HepG2 (cell line): ENCODE results near the gene NFIC. TPM values are rescaled to one million over a fixed set of nuclear protein-coding genes. Genes with fewer than 3 reads are reported as not detected.

Experiments used
- EP300 ChIP-seq, 3 experiments: sonication (generic) in 1 of 3; formaldehyde crosslinking in 1 of 3; IDR thresholded peaks; 2 replicates each; pipeline versions ENCODE4 v1.5.1 to v1.6.1; 2011 to 2020; ENCODE audit warnings: low read depth in 2 of 3, low read length in 2 of 3, borderline replicate concordance in 1 of 3, improper control_type of control experiment in 1 of 3, mild to moderate bottlenecking in 1 of 3, missing genetic modification reagents in 1 of 3, moderate library complexity in 1 of 3
- ISL2 ChIP-seq: sonication (generic); formaldehyde crosslinking; IDR thresholded peaks from 2 replicates; pipeline ENCODE4 v1.5.0; 2020; ENCODE audit warnings: missing genetic modification reagents
- KDM2A ChIP-seq: sonication (generic); formaldehyde crosslinking; IDR thresholded peaks from 2 replicates; pipeline ENCODE4 v1.4.0; 2020; ENCODE audit warnings: low read depth, missing genetic modification reagents, borderline replicate concordance
- LRRFIP1 ChIP-seq: sonication (generic); formaldehyde crosslinking; conservative IDR thresholded peaks from 2 replicates; pipeline ENCODE4 v1.4.0; 2020; ENCODE audit warnings: missing genetic modification reagents
- YEATS4 ChIP-seq: sonication (generic); formaldehyde crosslinking; IDR thresholded peaks from 2 replicates; pipeline ENCODE4 v1.4.0; 2020; ENCODE audit warnings: missing genetic modification reagents, borderline replicate concordance
- ZKSCAN8 ChIP-seq: IDR thresholded peaks from 2 replicates; pipeline ENCODE4 v1.6.1; 2016; ENCODE audit warnings: borderline replicate concordance, missing genetic modification reagents, missing compliant biosample characterization
- ZNF407 ChIP-seq: sonication (generic); formaldehyde crosslinking; IDR thresholded peaks from one replicate; pipeline ENCODE4 v1.5.1; 2020; ENCODE audit warnings: mild to moderate bottlenecking, missing genetic modification reagents; ENCODE audit errors: not compliant biosample characterization
- ZNF709 ChIP-seq: sonication (generic); formaldehyde crosslinking; IDR thresholded peaks from 2 replicates; pipeline ENCODE4 v1.5.0; 2020; ENCODE audit warnings: mild to moderate bottlenecking, missing genetic modification reagents
- ZNF746 ChIP-seq: sonication (generic); formaldehyde crosslinking; IDR thresholded peaks from 2 replicates; pipeline ENCODE4 v1.8.0; 2022; ENCODE audit warnings: mild to moderate bottlenecking, missing genetic modification reagents
- ZNF788 ChIP-seq: sonication (generic); formaldehyde crosslinking; IDR thresholded peaks from 2 replicates; pipeline ENCODE4 v1.5.0; 2020; ENCODE audit warnings: mild to moderate bottlenecking, missing genetic modification reagents, borderline replicate concordance
- polyA plus RNA-seq, 8 experiments: library from polyadenylated mRNA; depleted of rRNA in 3 of 8; stranded (reverse) in 7 of 8; unstranded in 1 of 8; fragments of >200 nt; fragmentation: Illumina TruSeq in 4 of 8; extraction: Trizol in 4 of 8; gene quantifications; 2 replicates each; pipeline versions ENCODE4 v1.2.1 to v1.2.3, GENCODE V29; 2011 to 2016; ENCODE audit warnings: low read depth in 4 of 8, missing spikeins in 1 of 8, mixed read lengths in 1 of 8; ENCODE audit not compliant: insufficient read depth in 1 of 8
- total RNA-seq, 5 experiments: library from RNA; depleted of rRNA; stranded (reverse); fragments of >200 nt; fragmentation: Illumina TruSeq; extraction: Trizol; gene quantifications; 2 replicates each; pipeline ENCODE4 v1.2.3, GENCODE V29; 2016; ENCODE audit warnings: low read depth in 1 of 5
- TF ChIP-seq, protein P1 (sequence below): sonication (generic); formaldehyde crosslinking; conservative IDR thresholded peaks from 2 replicates; pipeline ENCODE4 v1.4.0; 2020; ENCODE audit warnings: mild to moderate bottlenecking, missing genetic modification reagents, moderate library complexity
- TF ChIP-seq, protein P2 (sequence below): IDR thresholded peaks from 2 replicates; pipeline ENCODE4 v1.6.1; 2016

Gene NFIC
- total and polyA plus RNA-seq, 2 of the 13 experiments (the other 11 are each of a cell fraction or from before 2014, with no cell fraction given) = 1.3 to 2.5 TPM

DNA sequence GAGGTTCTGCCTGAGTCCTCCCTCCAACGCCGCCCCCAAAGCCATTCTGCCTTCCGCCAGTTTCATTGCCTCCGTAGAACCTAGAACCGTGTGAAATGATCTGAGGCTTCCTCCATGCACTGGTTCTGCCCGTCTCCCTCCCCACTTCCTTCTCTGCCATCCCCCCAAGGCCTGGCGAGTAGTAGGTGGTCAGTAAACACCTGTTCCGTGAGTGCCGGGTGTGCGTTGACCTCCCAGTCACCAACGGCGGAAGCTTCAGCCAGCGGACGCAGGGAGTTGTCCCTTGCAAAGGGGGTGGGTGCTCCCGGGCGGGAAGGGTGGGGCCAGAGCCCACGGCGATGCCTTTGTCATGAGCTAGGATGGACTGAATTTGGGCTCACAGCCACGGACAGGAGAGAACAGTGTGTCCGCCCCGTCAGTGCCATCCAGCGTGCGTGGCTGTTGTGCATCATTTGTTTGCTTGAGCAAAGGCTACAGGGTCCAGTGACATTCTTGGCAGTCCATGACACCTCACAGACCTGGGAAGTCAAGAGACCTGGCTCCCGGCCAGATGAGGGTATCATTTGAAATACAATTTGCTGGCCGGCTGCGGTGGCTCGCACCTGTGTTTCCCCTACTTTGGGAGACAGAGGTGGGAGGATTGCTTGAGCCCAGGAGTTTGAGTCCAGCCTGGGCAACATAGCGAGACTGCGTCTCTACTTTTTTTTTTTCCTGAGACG lies 43.1 kb downstream of the NFIC start (continued):
- TF ChIP-seq ZNF407 (CRISPR knock-in tag) (no peak), LRRFIP1 (CRISPR knock-in tag) (no peak), ZNF746 (CRISPR knock-in tag) (peak; percentile 52; the same call in 1 of the 2 replicates), EP300 (IDR thresholded peaks at IDR 0.05; ENCODE audit: low read depth in 2 of 2, low read length in 2 of 2) (peak in 1 of 2 experiments; percentile 52; a peak in 2 of 4 replicates), EP300 (CRISPR knock-in tag; IDR thresholded peaks at IDR 0.05; ENCODE audit: borderline replicate concordance) (0 out of 2 replicates have a peak, but pooled peaks have one; percentile 35), YEATS4 (CRISPR knock-in tag) (peak; percentile 45; the same call in 1 of the 2 replicates), ISL2 (0 out of 2 replicates have a peak, but pooled peaks have one; percentile 19), ZNF788 (CRISPR knock-in tag) (no peak), ZNF709 (CRISPR knock-in tag) (no peak), KDM2A (peak; percentile 60; the same call in 1 of the 2 replicates), ZKSCAN8 (CRISPR knock-in tag) (peak; percentile 64; the same call in 1 of the 2 replicates)
- TF ChIP-seq, protein P1, sequence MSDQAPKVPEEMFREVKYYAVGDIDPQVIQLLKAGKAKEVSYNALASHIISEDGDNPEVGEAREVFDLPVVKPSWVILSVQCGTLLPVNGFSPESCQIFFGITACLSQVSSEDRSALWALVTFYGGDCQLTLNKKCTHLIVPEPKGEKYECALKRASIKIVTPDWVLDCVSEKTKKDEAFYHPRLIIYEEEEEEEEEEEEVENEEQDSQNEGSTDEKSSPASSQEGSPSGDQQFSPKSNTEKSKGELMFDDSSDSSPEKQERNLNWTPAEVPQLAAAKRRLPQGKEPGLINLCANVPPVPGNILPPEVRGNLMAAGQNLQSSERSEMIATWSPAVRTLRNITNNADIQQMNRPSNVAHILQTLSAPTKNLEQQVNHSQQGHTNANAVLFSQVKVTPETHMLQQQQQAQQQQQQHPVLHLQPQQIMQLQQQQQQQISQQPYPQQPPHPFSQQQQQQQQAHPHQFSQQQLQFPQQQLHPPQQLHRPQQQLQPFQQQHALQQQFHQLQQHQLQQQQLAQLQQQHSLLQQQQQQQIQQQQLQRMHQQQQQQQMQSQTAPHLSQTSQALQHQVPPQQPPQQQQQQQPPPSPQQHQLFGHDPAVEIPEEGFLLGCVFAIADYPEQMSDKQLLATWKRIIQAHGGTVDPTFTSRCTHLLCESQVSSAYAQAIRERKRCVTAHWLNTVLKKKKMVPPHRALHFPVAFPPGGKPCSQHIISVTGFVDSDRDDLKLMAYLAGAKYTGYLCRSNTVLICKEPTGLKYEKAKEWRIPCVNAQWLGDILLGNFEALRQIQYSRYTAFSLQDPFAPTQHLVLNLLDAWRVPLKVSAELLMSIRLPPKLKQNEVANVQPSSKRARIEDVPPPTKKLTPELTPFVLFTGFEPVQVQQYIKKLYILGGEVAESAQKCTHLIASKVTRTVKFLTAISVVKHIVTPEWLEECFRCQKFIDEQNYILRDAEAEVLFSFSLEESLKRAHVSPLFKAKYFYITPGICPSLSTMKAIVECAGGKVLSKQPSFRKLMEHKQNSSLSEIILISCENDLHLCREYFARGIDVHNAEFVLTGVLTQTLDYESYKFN = peak; percentile 73
- TF ChIP-seq, protein P2, sequence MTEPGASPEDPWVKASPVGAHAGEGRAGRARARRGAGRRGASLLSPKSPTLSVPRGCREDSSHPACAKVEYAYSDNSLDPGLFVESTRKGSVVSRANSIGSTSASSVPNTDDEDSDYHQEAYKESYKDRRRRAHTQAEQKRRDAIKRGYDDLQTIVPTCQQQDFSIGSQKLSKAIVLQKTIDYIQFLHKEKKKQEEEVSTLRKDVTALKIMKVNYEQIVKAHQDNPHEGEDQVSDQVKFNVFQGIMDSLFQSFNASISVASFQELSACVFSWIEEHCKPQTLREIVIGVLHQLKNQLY (CRISPR knock-in tag) = peak; percentile 67; the same call in 1 of the 2 replicates
